ENCODE results near the gene KCNS3.

The KCNS3 gene

GRCh38 chr2:17879137-17879912, 858 bp downstream of the KCNS3 start:
- no peak for DNase-seq

GRCh38 chr2:17879913-17880274, 1.4 kb downstream of the KCNS3 start:
- no peak for DNase-seq

DNA sequence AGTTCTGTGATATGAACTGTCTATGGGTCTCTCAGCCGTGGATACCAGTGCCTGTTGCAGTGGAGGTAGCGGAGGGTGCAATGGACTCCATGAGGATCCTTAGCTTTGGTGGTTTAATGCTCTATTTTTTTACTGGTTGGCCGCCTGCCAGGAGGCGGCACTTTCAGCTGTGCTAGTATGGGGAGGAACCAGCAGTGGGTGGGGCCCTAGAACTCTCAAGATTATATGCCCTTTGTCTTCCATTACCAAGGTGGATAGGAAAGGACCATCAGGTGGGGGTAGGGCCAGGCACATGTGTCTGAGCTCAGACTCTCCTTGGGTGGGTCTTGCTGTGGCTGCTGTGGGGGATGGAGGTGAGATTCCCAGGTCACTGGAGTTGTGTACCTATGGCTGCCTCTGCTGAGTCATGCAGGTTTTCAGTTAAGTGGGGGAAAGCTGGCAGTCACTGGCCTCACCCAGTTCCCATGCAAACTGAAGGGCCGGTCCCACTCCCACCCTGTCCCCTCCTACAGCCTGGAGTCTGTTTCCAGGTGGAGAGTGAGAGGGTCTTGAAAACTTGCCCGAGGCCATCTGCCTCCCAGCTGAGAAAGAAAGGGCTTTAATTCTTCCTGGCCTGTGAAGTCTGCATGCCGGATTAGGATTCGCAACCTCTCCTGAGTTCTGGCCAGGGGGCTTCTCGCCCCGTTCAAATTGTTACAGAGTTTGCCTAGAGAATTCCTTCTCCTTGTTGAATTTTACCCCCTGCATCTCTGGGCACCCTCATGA, 14.5 kb downstream of the KCNS3 start:
- DNase-seq = no peak

DNA sequence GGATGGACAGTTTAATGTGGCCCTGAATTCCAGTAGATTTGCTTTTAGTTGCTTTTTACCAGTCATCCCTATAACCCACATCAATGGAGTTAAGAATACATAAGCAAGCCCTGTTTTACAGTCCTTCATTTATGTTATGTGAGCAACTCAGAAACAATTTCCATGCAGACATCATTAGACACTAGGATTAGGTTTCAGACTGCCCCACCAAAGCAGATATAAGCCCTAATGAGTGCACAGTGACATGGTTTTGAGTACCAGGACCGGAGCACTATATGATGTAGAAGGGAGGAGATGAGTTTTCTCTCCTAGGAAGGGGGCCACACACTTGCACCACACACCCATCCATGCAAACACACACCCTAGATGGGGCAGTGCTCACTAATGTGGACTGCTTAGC, 15.5 kb downstream of the KCNS3 start:
- no peak for DNase-seq

GRCh38 chr2:17894556-17894955, 16.1 kb downstream of the KCNS3 start:
- DNase-seq = no peak

- no peak for DNase-seq
Measured at GRCh38 chr2:17899871-17900270, 21.4 kb downstream of the KCNS3 start.

DNA sequence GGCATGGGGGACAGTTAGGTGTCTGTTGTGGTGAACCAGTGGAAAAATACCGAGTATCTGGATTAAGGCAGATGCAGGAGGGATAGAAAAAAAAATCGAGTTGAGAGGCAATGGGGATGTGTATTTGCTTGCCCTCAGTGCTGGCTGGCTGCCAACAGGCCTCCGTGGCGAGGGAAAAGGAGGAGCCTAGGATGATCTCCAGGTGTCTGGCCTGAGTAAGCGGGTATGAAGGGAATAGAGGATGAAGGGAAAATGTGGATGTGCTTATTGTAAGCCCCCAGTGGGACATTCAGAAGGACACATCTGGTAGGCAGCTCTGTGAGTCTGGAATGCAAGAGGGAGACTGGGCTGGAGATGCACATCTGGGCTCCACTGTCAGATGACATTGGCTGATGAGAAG, 22.8 kb downstream of the KCNS3 start:
- no peak for DNase-seq

GRCh38 chr2:17910980-17911379, 32.5 kb downstream of the KCNS3 start:
- DNase-seq = no peak

GRCh38 chr2:17911491-17912260, 33.2 kb downstream of the KCNS3 start:
- DNase-seq = no peak

DNA sequence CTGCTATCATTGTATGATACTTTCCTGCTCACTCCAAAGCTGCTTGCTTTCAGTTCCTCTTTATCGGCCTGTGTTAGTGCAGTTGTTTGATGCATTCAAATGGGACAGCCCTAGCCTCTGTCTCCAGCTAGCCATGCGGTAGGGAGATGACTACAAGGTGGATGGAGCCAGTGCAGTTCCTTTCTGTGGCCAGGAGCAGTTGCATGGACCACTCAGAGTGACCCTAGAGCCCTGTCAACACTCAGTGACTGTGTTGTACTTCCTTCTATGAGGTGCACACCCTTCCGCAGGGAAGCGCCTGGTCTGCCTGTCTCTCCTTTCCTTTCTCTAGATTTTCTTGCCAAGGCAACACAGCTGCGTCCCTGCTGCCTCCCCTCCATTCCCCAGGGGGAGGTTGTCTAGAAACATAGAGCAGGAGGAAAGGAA, 33.8 kb downstream of the KCNS3 start:
- DNase-seq = no peak

- no peak for DNase-seq
Measured at GRCh38 chr2:17915099-17915498, 36.6 kb downstream of the KCNS3 start.

GRCh38 chr2:17915811-17916518, 37.5 kb downstream of the KCNS3 start:
- DNase-seq = no peak

DNA sequence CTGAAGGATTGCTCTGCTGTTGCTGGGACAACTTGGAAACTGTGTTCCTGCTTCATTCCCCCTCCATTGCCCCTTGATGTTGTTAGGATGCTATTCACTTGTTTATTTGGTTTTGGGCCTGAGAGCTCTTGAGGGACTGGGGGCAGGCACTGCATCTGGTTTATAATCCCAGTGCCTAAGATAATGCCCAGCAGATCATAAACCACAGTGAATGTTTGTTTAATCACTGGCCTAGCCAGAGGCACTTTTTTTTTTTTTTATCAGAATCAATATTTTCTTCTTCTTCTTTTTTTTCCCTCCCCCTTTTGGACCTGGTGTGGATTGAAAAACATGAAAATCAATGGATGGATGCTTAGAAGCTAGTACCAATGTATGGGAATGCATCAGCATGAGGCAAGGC, 38.1 kb downstream of the KCNS3 start:
- DNase-seq = no peak

GRCh38 chr2:17918789-17919188, 40.3 kb downstream of the KCNS3 start:
- no peak for DNase-seq

DNA sequence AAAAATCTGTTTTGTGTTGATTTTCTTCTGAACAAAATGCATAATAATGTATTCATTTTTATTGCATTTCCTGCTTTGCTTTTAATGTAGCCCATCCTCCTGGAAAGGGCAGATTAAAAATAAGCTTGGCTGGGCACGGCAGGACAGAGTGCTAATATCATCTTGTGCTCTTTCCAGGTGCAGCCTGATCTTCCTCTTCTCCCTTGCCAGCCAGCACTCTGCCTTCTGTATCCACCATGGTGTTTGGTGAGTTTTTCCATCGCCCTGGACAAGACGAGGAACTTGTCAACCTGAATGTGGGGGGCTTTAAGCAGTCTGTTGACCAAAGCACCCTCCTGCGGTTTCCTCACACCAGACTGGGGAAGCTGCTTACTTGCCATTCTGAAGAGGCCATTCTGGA, 52.3 kb downstream of the KCNS3 start:
- no peak for DNase-seq

DNA sequence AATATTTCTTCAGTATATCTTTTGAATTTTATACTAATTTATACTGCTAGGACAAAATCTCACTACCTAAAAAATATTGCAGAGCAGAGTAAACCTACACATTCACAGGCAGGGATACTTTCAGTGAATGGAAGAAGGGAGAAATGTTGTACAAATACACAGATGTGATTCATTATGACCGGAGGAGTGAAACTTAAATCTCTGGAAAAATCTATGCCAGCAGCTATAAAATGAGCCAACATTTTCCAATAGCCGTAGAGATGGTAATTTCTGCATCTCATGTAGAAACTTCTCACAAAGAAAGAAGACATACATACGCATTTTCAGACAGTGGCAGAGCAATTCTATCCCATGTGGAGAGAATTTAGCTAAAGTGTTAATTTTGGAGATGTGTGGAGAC, 54.8 kb downstream of the KCNS3 start:
- DNase-seq = no peak

DNA sequence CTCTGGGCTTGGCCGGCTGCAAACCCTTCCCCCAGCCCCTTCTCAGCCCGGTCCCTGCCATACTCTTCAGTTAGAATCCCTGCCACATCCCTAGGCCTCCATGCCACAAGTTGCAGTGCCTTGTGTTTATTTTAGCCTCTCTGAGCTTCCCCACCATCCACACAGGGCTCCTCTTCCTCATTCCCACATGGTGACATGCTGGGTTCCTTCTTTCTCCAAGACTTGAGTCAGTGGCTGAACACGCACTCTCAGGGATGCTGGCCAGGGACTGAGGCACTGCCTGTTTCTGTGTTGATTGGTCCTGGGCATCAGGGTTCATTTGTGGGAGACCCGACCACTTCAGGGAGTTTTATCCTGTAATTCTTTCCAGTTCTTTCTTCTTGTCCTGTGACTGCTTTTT, 56.3 kb downstream of the KCNS3 start:
- DNase-seq = no peak

DNA sequence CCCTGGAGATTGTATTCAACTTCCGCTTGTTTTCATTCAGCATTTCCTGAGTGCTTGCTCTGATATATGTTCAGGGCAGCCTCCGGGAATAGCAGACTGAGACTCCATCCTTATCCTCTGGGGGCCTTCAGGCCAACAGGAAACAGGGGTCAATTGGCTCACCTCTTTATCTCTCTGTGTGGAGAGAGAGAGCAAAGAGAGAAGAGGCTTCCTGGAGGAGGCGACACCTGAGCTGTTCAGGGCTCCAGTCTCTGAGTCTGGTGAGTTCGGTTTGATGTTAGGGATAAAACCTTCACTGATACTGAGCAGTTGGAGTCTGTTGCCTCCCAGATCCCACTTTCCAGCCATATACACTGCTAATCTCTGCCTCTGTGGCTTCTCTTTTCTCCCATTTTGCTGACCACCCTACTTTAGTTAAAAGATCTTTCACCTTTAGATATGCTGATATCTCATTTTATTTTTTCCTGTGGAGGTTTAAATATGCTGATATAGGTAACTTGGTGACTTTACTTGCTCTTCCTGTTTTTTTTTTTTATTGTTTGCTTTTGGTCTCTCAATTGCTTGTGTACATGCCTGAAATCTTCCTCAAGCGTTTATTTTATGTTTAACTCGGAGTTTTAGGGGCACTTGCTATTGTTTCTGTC, 56.9 kb downstream of the KCNS3 start:
- no peak for DNase-seq

GRCh38 chr2:17936599-17936998, 58.1 kb downstream of the KCNS3 start:
- DNase-seq = no peak

GRCh38 chr2:17940091-17940630, 61.7 kb downstream of the KCNS3 start:
- DNase-seq = no peak

DNA sequence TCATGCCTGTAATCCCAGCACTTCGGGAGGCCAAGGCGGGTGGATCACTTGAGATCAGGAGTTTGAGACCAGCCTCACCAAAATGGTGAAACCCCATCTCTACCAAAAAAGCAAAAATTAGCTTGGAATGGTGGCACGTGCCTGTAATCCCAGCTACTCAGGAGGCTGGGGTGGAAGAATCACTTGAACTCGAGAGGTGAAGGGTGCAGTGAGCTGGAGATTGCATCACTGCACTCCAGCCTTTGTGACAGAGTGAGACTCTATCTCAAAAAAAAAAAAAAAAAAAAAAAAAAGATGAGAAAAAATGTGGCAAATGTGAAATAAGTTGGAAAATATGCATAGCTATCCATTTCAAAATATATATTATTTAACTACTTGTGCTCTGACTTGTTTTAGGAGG, 65.0 kb downstream of the KCNS3 start:
- DNase-seq = no peak

- DNase-seq = no peak
Measured at GRCh38 chr2:17947113-17947512, 68.6 kb downstream of the KCNS3 start.

Measured in AML-193 (cell line).